Esophagus muscularis mucosa (tissue), 4 donors: Measurements from ENCODE around the gene PDE8A.

Experiments used
- CTCF ChIP-seq, 3 experiments: fragments of 200-600 bp in 2 of 3; fragments of 450-650 bp in 1 of 3; sonication (generic) in 2 of 3; IDR thresholded peaks; one replicate each; pipeline ENCODE4 v1.5.1; 2017 to 2019; ENCODE audit warnings: antibody characterized with exemption in 3 of 3, mild to moderate bottlenecking in 2 of 3, moderate library complexity in 1 of 3
- EP300 ChIP-seq: sonication (generic); formaldehyde crosslinking; IDR thresholded peaks from one replicate; pipeline ENCODE4 v1.6.1; 2017; ENCODE audit warnings: antibody characterized with exemption
- POLR2A ChIP-seq: fragments of 450-650 bp; IDR thresholded peaks from one replicate; pipeline ENCODE4 v1.6.1; 2017; ENCODE audit warnings: antibody characterized with exemption, moderate library complexity, mild to moderate bottlenecking, low read depth
- POLR2AphosphoS5 ChIP-seq, 2 donors: sonication (generic); formaldehyde crosslinking; IDR thresholded peaks; one replicate each; pipeline ENCODE4 v1.6.1; 2017; ENCODE audit warnings: antibody characterized with exemption in 2 of 2

GRCh38 chr15:85118173-85118572, 136.5 kb downstream of the PDE8A start:
- TF ChIP-seq CTCF (IDR thresholded peaks at IDR 0.05) (no peak), POLR2A (no peak), EP300 (no peak), POLR2AphosphoS5 (IDR thresholded peaks at IDR 0.05) (no peak)
